ENCODE results near the gene RFX6.

Gene RFX6

DNA sequence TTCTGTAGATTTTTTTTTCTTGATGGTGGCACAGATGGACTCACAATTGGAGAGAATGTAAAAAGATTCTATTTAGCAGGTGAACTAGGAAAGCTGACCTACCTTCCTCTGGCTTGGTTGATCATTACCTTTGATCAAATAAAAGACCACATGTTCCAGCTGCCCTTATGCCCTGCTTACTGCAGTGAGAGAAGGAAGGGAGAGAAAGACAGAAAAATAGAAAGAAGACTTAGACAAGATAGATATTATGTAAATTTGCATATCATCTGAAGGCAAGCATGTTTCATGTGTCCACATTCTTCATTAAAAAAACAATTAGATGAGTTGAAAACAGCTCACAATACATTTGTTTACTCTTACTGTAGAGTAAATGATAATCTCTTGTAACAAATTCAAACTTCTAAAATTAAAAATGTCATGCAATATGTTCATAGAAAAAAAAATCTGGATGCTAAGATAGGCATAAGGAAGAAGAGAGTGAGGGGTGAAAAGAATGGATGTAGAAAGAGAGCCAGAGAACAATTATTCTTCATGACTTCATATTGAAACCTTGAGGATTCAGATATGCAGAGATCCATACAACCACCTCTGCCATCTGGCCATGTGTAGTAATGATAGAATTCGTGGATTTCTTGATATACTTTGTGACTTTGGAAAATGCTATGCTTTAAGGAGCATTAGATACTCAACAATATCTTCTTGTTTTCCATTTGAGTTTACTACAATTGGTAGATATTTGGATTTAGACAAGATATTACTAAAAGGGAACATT lies 71.7 kb downstream of the RFX6 start:
- TF ChIP-seq, protein P1, sequence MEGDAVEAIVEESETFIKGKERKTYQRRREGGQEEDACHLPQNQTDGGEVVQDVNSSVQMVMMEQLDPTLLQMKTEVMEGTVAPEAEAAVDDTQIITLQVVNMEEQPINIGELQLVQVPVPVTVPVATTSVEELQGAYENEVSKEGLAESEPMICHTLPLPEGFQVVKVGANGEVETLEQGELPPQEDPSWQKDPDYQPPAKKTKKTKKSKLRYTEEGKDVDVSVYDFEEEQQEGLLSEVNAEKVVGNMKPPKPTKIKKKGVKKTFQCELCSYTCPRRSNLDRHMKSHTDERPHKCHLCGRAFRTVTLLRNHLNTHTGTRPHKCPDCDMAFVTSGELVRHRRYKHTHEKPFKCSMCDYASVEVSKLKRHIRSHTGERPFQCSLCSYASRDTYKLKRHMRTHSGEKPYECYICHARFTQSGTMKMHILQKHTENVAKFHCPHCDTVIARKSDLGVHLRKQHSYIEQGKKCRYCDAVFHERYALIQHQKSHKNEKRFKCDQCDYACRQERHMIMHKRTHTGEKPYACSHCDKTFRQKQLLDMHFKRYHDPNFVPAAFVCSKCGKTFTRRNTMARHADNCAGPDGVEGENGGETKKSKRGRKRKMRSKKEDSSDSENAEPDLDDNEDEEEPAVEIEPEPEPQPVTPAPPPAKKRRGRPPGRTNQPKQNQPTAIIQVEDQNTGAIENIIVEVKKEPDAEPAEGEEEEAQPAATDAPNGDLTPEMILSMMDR (IDR thresholded peaks at IDR 0.05; ENCODE audit: extremely low read depth, missing control alignments): no peak

GRCh38 chr6:116949964-116950363 lies 72.9 kb downstream of the RFX6 start:
- DNase-seq (ENCODE audit: low spot score): no peak
- TF ChIP-seq, protein P1 (IDR thresholded peaks at IDR 0.05; ENCODE audit: extremely low read depth, missing control alignments): no peak

More for the DNA sequence above, 71.7 kb downstream of the RFX6 start:
- no peak for DNase-seq (ENCODE audit: low spot score)

DNA sequence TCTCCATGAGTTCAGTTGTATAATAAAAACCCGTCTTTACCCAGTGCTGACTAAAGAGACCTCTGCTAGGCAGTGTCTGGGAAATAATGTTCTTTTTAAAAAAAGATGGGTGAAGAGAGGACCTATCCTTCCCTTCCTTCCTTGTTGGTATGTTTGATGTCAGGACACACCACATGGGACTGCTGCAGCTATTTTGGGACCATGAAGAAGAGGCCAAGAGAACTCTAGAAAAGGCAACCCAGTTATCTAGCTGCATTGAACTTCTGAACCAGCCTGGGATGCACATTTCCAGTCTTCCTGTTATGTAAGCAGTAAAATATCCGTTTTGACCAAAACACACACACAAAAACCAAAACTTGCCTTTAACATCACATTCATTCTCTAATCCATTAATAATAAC lies 77.3 kb downstream of the RFX6 start:
- TF ChIP-seq, protein P1 (IDR thresholded peaks at IDR 0.05; ENCODE audit: extremely low read depth, missing control alignments): no peak
- no peak for DNase-seq (ENCODE audit: low spot score)

GRCh38 chr6:116954938-116955337 lies 77.9 kb downstream of the RFX6 start:
- no peak for DNase-seq (ENCODE audit: low spot score)
- TF ChIP-seq, protein P1 (IDR thresholded peaks at IDR 0.05; ENCODE audit: extremely low read depth, missing control alignments): no peak

GRCh38 chr6:116955773-116956172 lies 78.7 kb downstream of the RFX6 start:
- TF ChIP-seq, protein P1 (IDR thresholded peaks at IDR 0.05; ENCODE audit: extremely low read depth, missing control alignments): no peak
- no peak for DNase-seq (ENCODE audit: low spot score)

DNA sequence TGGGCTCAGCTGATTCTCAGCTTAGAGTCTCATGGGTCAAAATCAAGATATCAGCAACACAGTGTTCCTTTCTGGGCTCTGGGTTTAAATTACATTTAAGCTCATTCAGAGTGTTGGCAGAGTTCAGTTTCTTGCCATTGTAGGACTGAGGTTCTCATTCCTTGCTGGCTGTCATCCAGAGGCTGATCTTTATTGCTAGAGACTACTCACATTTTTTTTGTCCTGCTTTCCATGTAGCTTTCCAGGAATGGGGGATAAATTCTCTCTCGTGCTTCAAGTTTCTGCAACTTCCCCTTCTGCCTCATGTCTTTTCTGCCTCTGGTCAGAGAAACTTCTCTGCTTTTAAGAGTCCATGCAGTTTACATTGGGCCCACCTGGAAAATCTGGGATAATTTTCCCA lies 86.9 kb downstream of the RFX6 start:
- TF ChIP-seq, protein P1 (IDR thresholded peaks at IDR 0.05; ENCODE audit: extremely low read depth, missing control alignments): no peak
- DNase-seq (ENCODE audit: low spot score): no peak

DNA sequence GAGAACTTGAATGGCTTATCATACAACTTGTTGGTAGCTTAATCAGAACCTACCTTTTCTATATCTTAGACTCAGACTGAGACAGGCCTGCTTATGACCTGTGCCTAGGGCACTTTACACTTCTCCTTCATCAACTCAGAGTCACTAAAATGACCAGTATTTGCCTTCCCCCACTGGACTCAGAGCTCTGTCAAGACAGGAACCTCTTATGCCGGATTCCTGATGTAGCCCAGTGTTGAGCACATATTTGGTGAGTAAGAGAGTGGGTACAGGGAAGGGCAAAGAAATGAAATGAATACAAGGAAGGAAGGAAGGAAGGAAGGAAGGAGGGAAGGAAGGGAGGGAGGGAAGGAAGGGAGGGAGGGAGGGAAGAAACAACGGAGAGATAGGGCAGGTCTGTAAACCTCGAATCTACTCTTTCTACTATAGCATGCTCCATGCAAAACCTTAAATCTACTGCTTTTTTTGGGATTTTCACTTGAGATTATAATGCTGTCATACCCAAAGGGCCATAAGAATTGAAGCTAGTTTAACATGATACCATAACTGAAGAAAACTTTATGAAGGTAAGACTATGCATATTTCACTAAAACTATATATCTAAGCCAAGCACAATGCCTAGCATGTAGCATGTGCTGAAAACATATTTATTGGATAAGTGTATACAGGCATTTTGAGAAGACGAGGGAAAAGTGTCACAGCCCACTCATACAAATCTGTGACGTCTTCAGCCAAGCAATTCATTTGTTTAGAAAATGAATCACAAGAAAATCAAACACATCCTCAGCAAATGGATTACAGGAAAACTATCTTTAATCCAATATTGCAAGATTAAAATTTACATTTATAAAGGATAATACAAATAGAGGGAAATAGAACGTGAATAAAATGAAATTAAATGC lies 89.9 kb downstream of the RFX6 start:
- DNase-seq (ENCODE audit: low spot score): no peak
- TF ChIP-seq, protein P1 (IDR thresholded peaks at IDR 0.05; ENCODE audit: extremely low read depth, missing control alignments): no peak
